ENCODE results near the gene HPCA.

HPCA gene

GRCh38 chr1:32886004-32886827 lies at the start of gene HPCA:
HPCA (plus strand) TSS chr1:32886491; CDS start chr1:32888899, 2,408 bp downstream.
- no peak for DNase-seq

GRCh38 chr1:32848354-32849063 lies 37.8 kb upstream of the HPCA start:
- DNase-seq: no peak

GRCh38 chr1:32855861-32856617 lies 30.3 kb upstream of the HPCA start:
- no peak for DNase-seq

- no peak for DNase-seq
Measured at GRCh38 chr1:32858136-32858535, 28.2 kb upstream of the HPCA start.

GRCh38 chr1:32858791-32859190 lies 27.5 kb upstream of the HPCA start:
- DNase-seq: no peak

- DNase-seq: no peak
Measured at GRCh38 chr1:32859915-32860314, 26.4 kb upstream of the HPCA start.

GRCh38 chr1:32860566-32860965 lies 25.7 kb upstream of the HPCA start:
- no peak for DNase-seq

GRCh38 chr1:32861904-32862695 lies 24.2 kb upstream of the HPCA start:
- no peak for DNase-seq

- no peak for DNase-seq
Measured at GRCh38 chr1:32863218-32863880, 22.9 kb upstream of the HPCA start.

- DNase-seq: no peak
Measured at GRCh38 chr1:32863881-32864245, 22.4 kb upstream of the HPCA start.

- no peak for DNase-seq
Measured at GRCh38 chr1:32864375-32865019, 21.8 kb upstream of the HPCA start.

- no peak for DNase-seq
Measured at GRCh38 chr1:32865639-32866405, 20.5 kb upstream of the HPCA start.

- no peak for DNase-seq
Measured at GRCh38 chr1:32867151-32867550, 19.1 kb upstream of the HPCA start.

- DNase-seq: no peak
Measured at GRCh38 chr1:32867671-32868070, 18.6 kb upstream of the HPCA start.

GRCh38 chr1:32868085-32868484 lies 18.2 kb upstream of the HPCA start:
- no peak for DNase-seq

- DNase-seq: no peak
Measured at GRCh38 chr1:32868806-32869455, 17.4 kb upstream of the HPCA start.

- no peak for DNase-seq
Measured at GRCh38 chr1:32869923-32870614, 16.2 kb upstream of the HPCA start.

GRCh38 chr1:32870615-32871363 lies 15.5 kb upstream of the HPCA start, which contains the start of gene FNDC5:
FNDC5 (minus strand) TSS chr1:32870912.
- no peak for DNase-seq
